Measurements from ENCODE around the gene MRPS31. TPM values are rescaled to one million over a fixed set of nuclear protein-coding genes. Genes with fewer than 3 reads are reported as not detected.

The MRPS31 gene
- total and polyA plus RNA-seq, 10 of the 15 experiments (the other 5 are each of a cell fraction or from before 2014, with no cell fraction given): 20.3 to 60.9 (median 43.1) TPM

DNA sequence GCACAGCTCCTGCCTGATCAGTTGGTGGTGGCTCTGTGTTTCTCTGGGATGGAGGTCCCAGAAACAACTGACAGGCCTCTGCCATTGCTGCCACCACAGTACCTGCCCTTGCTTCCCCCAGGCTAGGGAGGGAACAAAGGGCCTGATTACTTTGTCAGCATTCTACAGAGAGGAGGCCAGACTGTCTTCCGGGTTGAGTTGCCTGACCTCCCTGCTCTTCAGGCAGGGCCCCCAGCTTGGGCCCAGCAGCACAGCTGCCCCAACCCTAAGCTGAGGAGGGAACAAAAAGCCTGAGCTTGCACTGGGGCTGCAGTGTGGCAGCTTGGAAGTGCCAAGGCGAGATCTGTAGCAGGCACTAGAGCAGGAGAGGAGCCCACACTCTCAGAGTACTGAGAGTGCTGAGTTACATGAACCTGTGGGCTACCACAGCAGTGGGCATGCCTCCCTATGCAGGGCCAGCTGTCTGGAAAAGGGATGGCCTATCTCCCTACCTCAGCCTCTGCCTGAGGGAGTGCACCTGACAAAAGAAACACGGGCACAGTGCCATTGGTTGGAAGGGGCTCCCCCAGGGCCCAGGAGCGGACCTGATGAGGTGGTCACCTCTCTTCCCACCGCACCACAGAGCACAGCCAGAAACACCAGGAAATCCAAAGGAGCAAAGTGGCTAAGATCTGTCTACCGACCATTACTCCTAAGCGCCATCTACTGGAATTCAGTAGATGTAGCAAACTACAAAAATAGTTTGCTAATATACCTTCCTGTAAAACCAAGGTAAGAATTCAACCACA lies 42.9 kb upstream of the MRPS31 start:
- Histone ChIP-seq H3K27ac (ENCODE audit: control insufficient read depth, insufficient read depth) (no peak overlapping the region), H3K4me2 (ENCODE audit: control insufficient read depth, insufficient read depth) (no peak overlapping the region), H3K9me3 (replicated peaks; ENCODE audit: control insufficient read depth, insufficient read depth, low read length) (no peaks in the 10 kb centered on the region; the same call in 1 of the 3 replicates), H3K36me3 (ENCODE audit: control insufficient read depth in 2 of 2, insufficient read depth in 2 of 2, low read length in 1 of 2) (no peaks in the 10 kb centered on the region; a peak in 2 of 4 replicates), H3K27me3 (replicated peaks in 1 of 2; ENCODE audit: control insufficient read depth in 2 of 2, insufficient read depth in 2 of 2, low read length in 1 of 2) (no peaks in the 10 kb centered on the region), H3K4me1 (ENCODE audit: control insufficient read depth, insufficient read depth, low read length) (peaks cover 6% of the 10 kb centered on the region; the same call in 1 of the 2 replicates), H3K4me3 (no peak overlapping the region), H3K79me2 (ENCODE audit: control insufficient read depth, insufficient read depth, low read length) (no peaks in the 10 kb centered on the region), H2AFZ (ENCODE audit: control insufficient read depth, low read depth, low read length) (peak overlapping the region; percentile 56), H3K9ac (ENCODE audit: control insufficient read depth, insufficient read depth, low read length) (no peak overlapping the region), H4K20me1 (ENCODE audit: control insufficient read depth, insufficient read depth) (no peaks in the 10 kb centered on the region)
- POLR2A ChIA-PET: no interaction called here
- 47% methylated on average over 7 of the region's 7 CpGs for WGBS (ENCODE audit: insufficient coverage, insufficient replicate concordance, low lambda C conversion rate, missing lambda C conversion rate)
- DNase-seq (ENCODE audit: low read depth, low spot score) (no peak), FAIRE-seq (no peak), ATAC-seq (peak; percentile 77)
- intact Hi-C loops (cut with micrococcal nuclease; ENCODE audit: unreplicated experiment) (loop anchor here (2.0 kb wide), 1 partner anchor 21 kb away; no protein-coding TSS in a partner anchor), in situ Hi-C loops (cut with MboI) (no loop called here)
- TF ChIP-seq IKZF1 (conservative IDR thresholded peaks at IDR 0.05) (0 out of 2 replicates have a peak, but pooled peaks have one; percentile 23), ZBED1 (IDR thresholded peaks at IDR 0.05; ENCODE audit: borderline replicate concordance) (no peak), SMC3 (IDR thresholded peaks at IDR 0.05; ENCODE audit: borderline replicate concordance, low read length) (peak; percentile 47), RAD21 (IDR thresholded peaks at IDR 0.05; ENCODE audit: insufficient read depth, low read depth, low read length) (peak; percentile 60)
- TF ChIP-seq, protein P1, sequence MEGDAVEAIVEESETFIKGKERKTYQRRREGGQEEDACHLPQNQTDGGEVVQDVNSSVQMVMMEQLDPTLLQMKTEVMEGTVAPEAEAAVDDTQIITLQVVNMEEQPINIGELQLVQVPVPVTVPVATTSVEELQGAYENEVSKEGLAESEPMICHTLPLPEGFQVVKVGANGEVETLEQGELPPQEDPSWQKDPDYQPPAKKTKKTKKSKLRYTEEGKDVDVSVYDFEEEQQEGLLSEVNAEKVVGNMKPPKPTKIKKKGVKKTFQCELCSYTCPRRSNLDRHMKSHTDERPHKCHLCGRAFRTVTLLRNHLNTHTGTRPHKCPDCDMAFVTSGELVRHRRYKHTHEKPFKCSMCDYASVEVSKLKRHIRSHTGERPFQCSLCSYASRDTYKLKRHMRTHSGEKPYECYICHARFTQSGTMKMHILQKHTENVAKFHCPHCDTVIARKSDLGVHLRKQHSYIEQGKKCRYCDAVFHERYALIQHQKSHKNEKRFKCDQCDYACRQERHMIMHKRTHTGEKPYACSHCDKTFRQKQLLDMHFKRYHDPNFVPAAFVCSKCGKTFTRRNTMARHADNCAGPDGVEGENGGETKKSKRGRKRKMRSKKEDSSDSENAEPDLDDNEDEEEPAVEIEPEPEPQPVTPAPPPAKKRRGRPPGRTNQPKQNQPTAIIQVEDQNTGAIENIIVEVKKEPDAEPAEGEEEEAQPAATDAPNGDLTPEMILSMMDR (IDR thresholded peaks at IDR 0.05 in 2 of 3, conservative IDR thresholded peaks at IDR 0.05 in 1 of 3; ENCODE audit: control insufficient read depth in 2 of 3, extremely low read depth in 1 of 3, insufficient read depth in 1 of 3, low read depth in 3 of 3, low read length in 3 of 3): peak; percentile 42 to 73 (median 56)
- RAD21 ChIA-PET (ENCODE audit: unreplicated experiment): interaction anchor here (1.2 to 2.2 kb wide), 2 partner anchors 36 to 145 kb away, joined by 3 to 9 read pairs; no protein-coding TSS in a partner anchor
- CTCF ChIA-PET: interaction anchor here (0.6 to 3.3 kb wide), 24 partner anchors 8 to 383 kb away, joined by 3 to 23 read pairs (median 4); no protein-coding TSS in a partner anchor
- SMC1A ChIA-PET (ENCODE audit: uncharacterized antibody, unreplicated experiment): interaction anchor here (0.8 to 1.7 kb wide), 9 partner anchors 24 to 180 kb away, joined by 3 to 10 read pairs (median 3); partner anchors contain the start of gene SLC25A15
- BruUV-seq (replicated peaks): no TSS peak
